Testis (tissue), 3 donors: ENCODE data around the gene SERPINA1. TPM values are rescaled to one million over a fixed set of nuclear protein-coding genes. Genes with fewer than 3 reads are reported as not detected.

Experiments
- DNase-seq: peaks from one replicate; pipeline ENCODE4 v3.0.0-alpha.2; 2019
- H3K27ac ChIP-seq, 2 donors: fragments of 200-600 bp; sonication (generic); one replicate each; pipeline ENCODE4 v1.5.1; 2019
- H3K27me3 ChIP-seq: fragments of 200-600 bp; sonication (generic); one replicate; pipeline ENCODE4 v1.5.1; 2019
- H3K36me3 ChIP-seq: fragments of 200-600 bp; sonication (generic); one replicate; pipeline ENCODE4 v1.5.1; 2017; ENCODE audit warnings: low read depth; ENCODE audit errors: missing control alignments
- H3K4me1 ChIP-seq: fragments of 200-600 bp; sonication (generic); one replicate; pipeline ENCODE4 v1.5.1; 2019
- H3K4me3 ChIP-seq, 2 donors: fragments of 200-600 bp; sonication (generic); one replicate each; pipeline ENCODE4 v1.5.1; 2017 to 2019
- H3K9me3 ChIP-seq: fragments of 200-600 bp; sonication (generic); one replicate; pipeline ENCODE4 v1.5.1; 2017
- CTCF ChIP-seq, 3 experiments: fragments of 450-650 bp in 2 of 3; fragments of 200-600 bp in 1 of 3; sonication (generic) in 1 of 3; IDR thresholded peaks; one replicate each; pipeline ENCODE4 v1.5.1; 2016 to 2019; ENCODE audit warnings: antibody characterized with exemption in 3 of 3, mild to moderate bottlenecking in 2 of 3, moderate library complexity in 1 of 3
- POLR2A ChIP-seq: fragments of 450-650 bp; IDR thresholded peaks from one replicate; pipeline ENCODE4 v1.6.1; 2017; ENCODE audit warnings: antibody characterized with exemption, mild to moderate bottlenecking, moderate library complexity
- WGBS, 2 donors: methylation state at CpG; one replicate each; pipeline ENCODE4 v1.1.5; 2018; 5-methylcytosine and 5-hydroxymethylcytosine counted together
- intact Hi-C: fragments of 100-400 bp; cut with DNase I; formaldehyde crosslinking; loops from one replicate; pipeline ENCODE4 v1.15.1; 2023; ENCODE audit warnings: low total_unique reads
- polyA plus RNA-seq: library from polyadenylated mRNA; stranded (reverse); fragments of 350-450 nt; fragmentation: Illumina TruSeq; extraction: RNeasy Lipid Tissue Mini Kit (QIAGEN cat#74804); gene quantifications from one replicate; pipeline ENCODE4 v1.2.3, GENCODE V29; 2014; ENCODE audit warnings: low read depth, low replicate concordance; ENCODE audit not compliant: insufficient read depth
- total RNA-seq, 2 donors: library from RNA; depleted of rRNA; stranded (reverse); fragments of >200 nt; gene quantifications; one replicate each; pipeline ENCODE4 v1.2.3, GENCODE V29; 2016

Gene SERPINA1
- total and polyA plus RNA-seq, 3 donors from 2014 or later = 1.0 to 123 (median 2.2) TPM

- Histone ChIP-seq H3K9me3 (no peaks in the 10 kb centered on the region), H3K36me3 (no peaks in the 10 kb centered on the region), H3K4me1 (no peaks in the 10 kb centered on the region), H3K27ac (no peak overlapping the region), H3K27me3 (no peaks in the 10 kb centered on the region), H3K4me3 (no peak overlapping the region)
- TF ChIP-seq CTCF (IDR thresholded peaks at IDR 0.05) (no peak), POLR2A (no peak)
- intact Hi-C loops = no loop called here
- no peak for DNase-seq
- WGBS, 2 donors = 69 to 77% methylated on average over 5 of the region's 5 CpGs
These were observed 46.6 kb downstream of the SERPINA1 start for GRCh38 chr14:94341656-94342333.

- Histone ChIP-seq H3K27me3 (no peaks in the 10 kb centered on the region), H3K36me3 (no peaks in the 10 kb centered on the region), H3K4me3 (no peak overlapping the region), H3K4me1 (no peaks in the 10 kb centered on the region), H3K27ac (no peak overlapping the region), H3K9me3 (no peaks in the 10 kb centered on the region)
- TF ChIP-seq CTCF (IDR thresholded peaks at IDR 0.05) (no peak), POLR2A (no peak)
- intact Hi-C loops = no loop called here
- DNase-seq = no peak
These were observed 47.9 kb downstream of the SERPINA1 start for GRCh38 chr14:94340533-94340932.

GRCh38 chr14:94338023-94338422 lies 50.4 kb downstream of the SERPINA1 start:
- Histone ChIP-seq H3K27ac (no peak overlapping the region), H3K4me1 (no peaks in the 10 kb centered on the region), H3K36me3 (no peaks in the 10 kb centered on the region), H3K4me3 (no peak overlapping the region), H3K9me3 (no peaks in the 10 kb centered on the region), H3K27me3 (no peaks in the 10 kb centered on the region)
- 91 to 97% methylated on average over 2 of the region's 2 CpGs for WGBS, 2 donors
- TF ChIP-seq CTCF (IDR thresholded peaks at IDR 0.05) (no peak), POLR2A (no peak)
- no peak for DNase-seq
- intact Hi-C loops = no loop called here

GRCh38 chr14:94337274-94337673 lies 51.1 kb downstream of the SERPINA1 start:
- no peaks in the 10 kb centered on the region for H3K9me3 ChIP-seq
- no peaks in the 10 kb centered on the region for H3K4me1 ChIP-seq
- H3K36me3 ChIP-seq = no peaks in the 10 kb centered on the region
- no peaks in the 10 kb centered on the region for H3K27me3 ChIP-seq
- TF ChIP-seq CTCF (IDR thresholded peaks at IDR 0.05) = no peak
- TF ChIP-seq POLR2A = no peak
- H3K4me3 ChIP-seq = no peak overlapping the region
- DNase-seq = no peak
- intact Hi-C loops = no loop called here
- WGBS, 2 donors = 80 to 82% methylated on average over 6 of the region's 6 CpGs
- no peak overlapping the region for H3K27ac ChIP-seq

- no peaks in the 10 kb centered on the region for H3K9me3 ChIP-seq
- no peaks in the 10 kb centered on the region for H3K27me3 ChIP-seq
- H3K27ac ChIP-seq = no peak overlapping the region
- no peaks in the 10 kb centered on the region for H3K36me3 ChIP-seq
- intact Hi-C loops = no loop called here
- no peak overlapping the region for H3K4me3 ChIP-seq
- DNase-seq = no peak
- WGBS, 2 donors = 60 to 72% methylated on average over 4 of the region's 4 CpGs
- TF ChIP-seq CTCF (IDR thresholded peaks at IDR 0.05) = no peak
- no peak for TF ChIP-seq POLR2A
- no peaks in the 10 kb centered on the region for H3K4me1 ChIP-seq
These were observed 53.5 kb downstream of the SERPINA1 start for GRCh38 chr14:94334872-94335271.
